ENCODE measurements around the gene ARHGAP21. TPM values are rescaled to one million over a fixed set of nuclear protein-coding genes. Genes with fewer than 3 reads are reported as not detected.
A peak's percentile ranks its signal among the peaks of the same experiment; 100 is the strongest.

Gene ARHGAP21
- total and polyA plus RNA-seq, 9 of the 15 experiments (the other 6 are each of a cell fraction or from before 2014, with no cell fraction given): 13.6 to 145 (median 60.8) TPM

- peak; percentile 32; the same call in 2 of the 3 replicates for ATAC-seq
- POLR2A ChIA-PET: no interaction called here
- BruUV-seq (replicated peaks): no TSS peak
- TF ChIP-seq ZNF133 (CRISPR knock-in tag; IDR thresholded peaks at IDR 0.05) (no peak), RERE (CRISPR knock-in tag; IDR thresholded peaks at IDR 0.05; ENCODE audit: borderline replicate concordance) (no peak), ZNF23 (CRISPR knock-in tag; IDR thresholded peaks at IDR 0.05) (no peak), L3MBTL2 (IDR thresholded peaks at IDR 0.05) (no peak), ZBTB43 (CRISPR knock-in tag; IDR thresholded peaks at IDR 0.05) (no peak), ZNF174 (CRISPR knock-in tag; IDR thresholded peaks at IDR 0.05) (no peak), KAT2B (IDR thresholded peaks at IDR 0.05; ENCODE audit: low read depth, low read length) (no peak), PBX2 (CRISPR knock-in tag; IDR thresholded peaks at IDR 0.05; ENCODE audit: low read depth) (no peak), PBX2 (tag; conservative IDR thresholded peaks at IDR 0.05; ENCODE audit: low read depth) (no peak), HBP1 (CRISPR knock-in tag; IDR thresholded peaks at IDR 0.05) (no peak), JUN (IDR thresholded peaks at IDR 0.05; ENCODE audit: borderline replicate concordance, low read depth, low read length) (no peak), JUN (CRISPR knock-in tag; IDR thresholded peaks at IDR 0.05; ENCODE audit: borderline replicate concordance) (no peak), RBM25 (IDR thresholded peaks at IDR 0.05; ENCODE audit: low read depth, low read length, severe bottlenecking) (no peak)
Measured at GRCh38 chr10:24544776-24545175, 178.9 kb downstream of the ARHGAP21 start.

More at GRCh38 chr10:24544776-24545175, 178.9 kb downstream of the ARHGAP21 start:
- Histone ChIP-seq H3K4me1 (replicated peaks in 1 of 2; ENCODE audit: control insufficient read depth in 2 of 2, insufficient read depth in 2 of 2, low read length in 2 of 2) (no peaks in the 10 kb centered on the region), H3K27ac (ENCODE audit: extremely low read depth, low read depth, low read length) (no peak overlapping the region), H3K9me1 (ENCODE audit: control insufficient read depth, insufficient read depth, low read length) (no peaks in the 10 kb centered on the region), H3K36me3 (ENCODE audit: control insufficient read depth, insufficient read depth, low read length) (no peaks in the 10 kb centered on the region), H3K4me2 (ENCODE audit: insufficient read depth, low read length) (no peak overlapping the region), H3K9me3 (replicated peaks; ENCODE audit: control insufficient read depth, insufficient read depth, low read depth, low read length) (no peaks in the 10 kb centered on the region), H3K9ac (ENCODE audit: insufficient read depth in 1 of 2, low read depth in 2 of 2, low read length in 2 of 2) (no peak overlapping the region), H3K4me3 (no peak overlapping the region), H4K20me1 (replicated peaks; ENCODE audit: control insufficient read depth, insufficient read depth, low read length) (no peaks in the 10 kb centered on the region), H3K79me2 (ENCODE audit: control insufficient read depth, insufficient read depth, low read length) (no peaks in the 10 kb centered on the region), H2AFZ (ENCODE audit: low read depth, low read length) (no peak overlapping the region), H3K27me3 (ENCODE audit: control insufficient read depth in 2 of 2, insufficient read depth in 2 of 2, low read length in 2 of 2) (peaks cover 41 to 53% of the 10 kb centered on the region in 2 experiments)
- in situ Hi-C loops (cut with MboI): no loop called here
- peak; percentile 35 for FAIRE-seq
- 5% methylated on average over 10 of the region's 10 CpGs for WGBS (ENCODE audit: insufficient coverage, low coverage, missing lambda C conversion rate)
- DNase-seq (ENCODE audit: extremely low read depth in 1 of 4, low spot score in 3 of 4): no peak
- CTCF ChIA-PET (ENCODE audit: low intra/inter-chr PET ratio): no interaction called here
- intact Hi-C loops (cut with micrococcal nuclease): no loop called here
